MM.1S (cell line): ENCODE measurements around the gene ZNF354C.

Experiments used
- DNase-seq: peaks from one replicate; pipeline ENCODE4 v3.0.0-alpha.2; 2015
- H2AFZ ChIP-seq: fragments of 300-600 bp; sonication (generic); 2 replicates; pipeline ENCODE4 v1.6.0; 2016; ENCODE audit warnings: antibody characterized with exemption, low read length
- H3F3A ChIP-seq: fragments of 300-600 bp; sonication (generic); 2 replicates; pipeline ENCODE4 v1.6.1; 2016; ENCODE audit warnings: mild to moderate bottlenecking, antibody characterized with exemption, low read length, moderate library complexity, mixed read lengths; ENCODE audit not compliant: insufficient read depth
- H3K27ac ChIP-seq: fragments of 300-600 bp; sonication (generic); 2 replicates; pipeline ENCODE4 v1.5.1; 2016; ENCODE audit warnings: mild to moderate bottlenecking, low read length
- H3K27me3 ChIP-seq: fragments of 300-600 bp; sonication (generic); replicated peaks from 2 replicates; pipeline ENCODE4 v1.6.0; 2016; ENCODE audit warnings: low read length; ENCODE audit not compliant: insufficient read depth
- H3K36me3 ChIP-seq: fragments of 300-600 bp; sonication (generic); replicated peaks from 2 replicates; pipeline ENCODE4 v1.6.1; 2016; ENCODE audit warnings: mild to moderate bottlenecking, low read length, mixed read lengths; ENCODE audit not compliant: insufficient read depth
- H3K4me1 ChIP-seq: fragments of 300-600 bp; sonication (generic); 2 replicates; pipeline ENCODE4 v1.6.1; 2016; ENCODE audit warnings: low read length, mixed read lengths
- H3K4me2 ChIP-seq: fragments of 300-600 bp; sonication (generic); 2 replicates; pipeline ENCODE4 v1.6.0; 2016; ENCODE audit warnings: low read depth, low read length
- H3K4me3 ChIP-seq: fragments of 300-600 bp; sonication (generic); 2 replicates; pipeline ENCODE4 v1.5.1; 2016; ENCODE audit warnings: low read length, mixed read lengths
- H3K79me2 ChIP-seq: fragments of 300-600 bp; sonication (generic); 2 replicates; pipeline ENCODE4 v1.6.1; 2016; ENCODE audit warnings: mixed run types, low read length, mixed read lengths
- H3K9ac ChIP-seq: fragments of 300-600 bp; sonication (generic); 2 replicates; pipeline ENCODE4 v1.6.1; 2016; ENCODE audit warnings: low read length, mixed read lengths
- H3K9me2 ChIP-seq: fragments of 300-600 bp; sonication (generic); replicated peaks from 2 replicates; pipeline ENCODE4 v1.6.1; 2016; ENCODE audit warnings: mild to moderate bottlenecking, low read length, mixed read lengths; ENCODE audit not compliant: insufficient read depth
- H3K9me3 ChIP-seq: fragments of 300-600 bp; sonication (generic); replicated peaks from 2 replicates; pipeline ENCODE4 v1.6.1; 2016; ENCODE audit warnings: mild to moderate bottlenecking, low read length, mixed read lengths; ENCODE audit not compliant: insufficient read depth
- H4K20me1 ChIP-seq: fragments of 300-600 bp; sonication (generic); 2 replicates; pipeline ENCODE4 v1.6.1; 2016; ENCODE audit warnings: mild to moderate bottlenecking, low read length, moderate library complexity, mixed read lengths; ENCODE audit not compliant: insufficient read depth
- CTCF ChIP-seq: fragments of 300-600 bp; sonication (generic); IDR thresholded peaks from 2 replicates; pipeline ENCODE4 v1.5.1; 2016; ENCODE audit warnings: antibody characterized with exemption, low read length, mixed read lengths
- EZH2 ChIP-seq: fragments of 300-600 bp; sonication (generic); optimal IDR thresholded peaks from 2 replicates; pipeline ENCODE3; 2017; ENCODE audit warnings: low read depth, mild to moderate bottlenecking, antibody characterized with exemption, low read length, mixed read lengths
- EZH2phosphoT487 ChIP-seq: fragments of 300-600 bp; sonication (generic); IDR thresholded peaks from 2 replicates; pipeline ENCODE4 v1.6.1; 2018; ENCODE audit warnings: antibody characterized with exemption, low read length

Gene ZNF354C

GRCh38 chr5:179125789-179126505 is 65.8 kb downstream of the ZNF354C start:
- H3K9me2 ChIP-seq = no peaks in the 10 kb centered on the region
- H3K9me3 ChIP-seq = no peaks in the 10 kb centered on the region
- no peak for DNase-seq
- no peaks in the 10 kb centered on the region for H4K20me1 ChIP-seq
- no peak overlapping the region for H3K4me2 ChIP-seq
- H3K4me3 ChIP-seq = no peak overlapping the region
- no peak for TF ChIP-seq CTCF
- TF ChIP-seq EZH2phosphoT487 = no peak
- no peak for TF ChIP-seq EZH2
- no peaks in the 10 kb centered on the region for H3K36me3 ChIP-seq
- H2AFZ ChIP-seq = no peak overlapping the region
- H3F3A ChIP-seq = no peaks in the 10 kb centered on the region
- no peak overlapping the region for H3K9ac ChIP-seq
- H3K4me1 ChIP-seq = no peaks in the 10 kb centered on the region
- no peak overlapping the region for H3K27ac ChIP-seq
- 0 out of 2 replicates have a peak, but pooled peaks cover 4% of the 10 kb centered on the region for H3K27me3 ChIP-seq
- H3K79me2 ChIP-seq = no peaks in the 10 kb centered on the region

GRCh38 chr5:179126506-179126991 is 66.4 kb downstream of the ZNF354C start:
- Histone ChIP-seq H3K79me2 (no peaks in the 10 kb centered on the region), H4K20me1 (no peaks in the 10 kb centered on the region), H3K9ac (no peak overlapping the region), H3K27ac (no peak overlapping the region), H3K9me2 (no peaks in the 10 kb centered on the region), H3K9me3 (no peaks in the 10 kb centered on the region), H3K4me3 (no peak overlapping the region), H3F3A (no peaks in the 10 kb centered on the region), H2AFZ (no peak overlapping the region), H3K27me3 (0 out of 2 replicates have a peak, but pooled peaks cover 8% of the 10 kb centered on the region), H3K4me1 (no peaks in the 10 kb centered on the region), H3K36me3 (no peaks in the 10 kb centered on the region), H3K4me2 (no peak overlapping the region)
- TF ChIP-seq EZH2phosphoT487 (no peak), EZH2 (no peak), CTCF (no peak)
- no peak for DNase-seq

- Histone ChIP-seq H3K27ac (no peak overlapping the region), H3K4me2 (no peak overlapping the region), H3F3A (no peaks in the 10 kb centered on the region), H3K27me3 (0 out of 2 replicates have a peak, but pooled peaks cover 8% of the 10 kb centered on the region), H3K36me3 (no peaks in the 10 kb centered on the region), H2AFZ (no peak overlapping the region), H3K9ac (no peak overlapping the region), H3K4me1 (no peaks in the 10 kb centered on the region), H3K79me2 (no peaks in the 10 kb centered on the region), H3K9me2 (no peaks in the 10 kb centered on the region), H4K20me1 (no peaks in the 10 kb centered on the region), H3K9me3 (no peaks in the 10 kb centered on the region), H3K4me3 (no peak overlapping the region)
- no peak for TF ChIP-seq EZH2phosphoT487
- TF ChIP-seq EZH2 = no peak
- TF ChIP-seq CTCF = no peak
- no peak for DNase-seq
These were observed 67.2 kb downstream of the ZNF354C start for GRCh38 chr5:179127136-179128040.
